Subcutaneous abdominal adipose tissue (tissue), 5 donors: Measurements from ENCODE around the gene PDZD7.

Source experiments
- H3K27ac ChIP-seq: one replicate; pipeline ENCODE4 v1.7.0; 2013; ENCODE audit warnings: low read depth, mild to moderate bottlenecking, inconsistent platforms, low read length, moderate library complexity
- H3K27me3 ChIP-seq, 5 donors: one replicate each; pipeline ENCODE4 v1.7.0; 2013; ENCODE audit warnings: low read length in 5 of 5, inconsistent platforms in 1 of 5; ENCODE audit not compliant: control insufficient read depth in 5 of 5, insufficient read depth in 4 of 5
- H3K36me3 ChIP-seq, 5 donors: one replicate each; pipeline ENCODE4 v1.7.0; 2013; ENCODE audit warnings: low read length in 5 of 5; ENCODE audit not compliant: control insufficient read depth in 5 of 5, insufficient read depth in 5 of 5
- H3K4me1 ChIP-seq, 5 donors: one replicate each; pipeline ENCODE4 v1.7.0; 2013; ENCODE audit warnings: low read length in 5 of 5, mild to moderate bottlenecking in 3 of 5, moderate library complexity in 1 of 5; ENCODE audit not compliant: control insufficient read depth in 5 of 5, insufficient read depth in 5 of 5
- H3K4me3 ChIP-seq, 5 donors: one replicate each; pipeline ENCODE4 v1.7.0; 2013; ENCODE audit warnings: low read length in 5 of 5, low read depth in 1 of 5
- H3K9ac ChIP-seq, 5 donors: one replicate each; pipeline ENCODE4 v1.7.0; 2013; ENCODE audit warnings: low read length in 5 of 5, mild to moderate bottlenecking in 4 of 5, moderate library complexity in 3 of 5
- H3K9me3 ChIP-seq, 5 donors: one replicate each; pipeline ENCODE4 v1.7.0; 2013; ENCODE audit warnings: low read length in 5 of 5; ENCODE audit not compliant: control insufficient read depth in 5 of 5
- donor health status: healthy.
- donor health status: healthy.
- donor health status: healthy.
- donor health status: healthy.
- donor health status: healthy.

PDZD7 gene

GRCh38 chr10:100998183-100998990 is 32.5 kb downstream of the PDZD7 start:
- peak overlapping the region; percentile 69 to 99 (median 92) for H3K9ac ChIP-seq
- no peaks in the 10 kb centered on the region for H3K9me3 ChIP-seq
- H3K4me3 ChIP-seq, result peak overlapping the region; percentile 72 to 93 (median 88)
- peaks cover 0 to 20% (median 11%) of the 10 kb centered on the region in 5 donors for H3K36me3 ChIP-seq
- no peaks in the 10 kb centered on the region for H3K27me3 ChIP-seq
- H3K27ac ChIP-seq, result peak overlapping the region; percentile 91
- peaks cover 16 to 64% (median 54%) of the 10 kb centered on the region in 5 donors for H3K4me1 ChIP-seq

GRCh38 chr10:100997360-100998182 is 33.4 kb downstream of the PDZD7 start:
- Histone ChIP-seq H3K4me1 (peaks cover 16 to 56% (median 49%) of the 10 kb centered on the region in 5 donors), H3K27ac (peak overlapping the region; percentile 91), H3K9me3 (no peaks in the 10 kb centered on the region), H3K9ac (peak overlapping the region; percentile 69 to 99 (median 92)), H3K36me3 (peaks cover 0 to 17% (median 9%) of the 10 kb centered on the region in 5 donors), H3K4me3 (peak overlapping the region; percentile 69 to 93 (median 75)), H3K27me3 (no peaks in the 10 kb centered on the region)

- H3K27me3 ChIP-seq, result no peaks in the 10 kb centered on the region
- H3K9ac ChIP-seq, result peak overlapping the region in 4 of 5 donors; percentile 76 to 99 (median 94)
- H3K27ac ChIP-seq, result peak overlapping the region; percentile 91
- H3K4me3 ChIP-seq, result peak overlapping the region; percentile 55 to 93 (median 75)
- H3K9me3 ChIP-seq, result no peaks in the 10 kb centered on the region
- peaks cover 11 to 48% (median 41%) of the 10 kb centered on the region in 5 donors for H3K4me1 ChIP-seq
- H3K36me3 ChIP-seq, result peaks cover 0 to 12% (median 7%) of the 10 kb centered on the region in 5 donors
Measured at GRCh38 chr10:100996678-100997359, 34.1 kb downstream of the PDZD7 start.

- peaks cover 0 to 26% (median 19%) of the 10 kb centered on the region in 5 donors for H3K36me3 ChIP-seq
- H3K9me3 ChIP-seq, result no peaks in the 10 kb centered on the region
- no peak overlapping the region for H3K9ac ChIP-seq
- peaks cover 3 to 32% (median 26%) of the 10 kb centered on the region in 5 donors for H3K4me1 ChIP-seq
- no peak overlapping the region for H3K4me3 ChIP-seq
- H3K27me3 ChIP-seq, result no peaks in the 10 kb centered on the region
- no peak overlapping the region for H3K27ac ChIP-seq
Measured at GRCh38 chr10:100995181-100995580, 35.7 kb downstream of the PDZD7 start.

GRCh38 chr10:100993986-100994708 is 36.8 kb downstream of the PDZD7 start:
- Histone ChIP-seq H3K36me3 (peaks cover 0 to 34% (median 22%) of the 10 kb centered on the region in 5 donors), H3K4me1 (peaks cover 3 to 29% (median 23%) of the 10 kb centered on the region in 5 donors), H3K27me3 (no peaks in the 10 kb centered on the region), H3K27ac (no peak overlapping the region), H3K9me3 (no peaks in the 10 kb centered on the region), H3K9ac (no peak overlapping the region), H3K4me3 (no peak overlapping the region)

GRCh38 chr10:100989088-100989487 is 41.8 kb downstream of the PDZD7 start:
- Histone ChIP-seq H3K9ac (no peak overlapping the region), H3K4me3 (no peak overlapping the region), H3K4me1 (peaks cover 8 to 26% (median 23%) of the 10 kb centered on the region in 5 donors)

GRCh38 chr10:100988166-100988565 is 42.8 kb downstream of the PDZD7 start:
- peak overlapping the region in 3 of 5 donors; percentile 8 to 93 (median 89) for H3K9ac ChIP-seq
- H3K4me1 ChIP-seq, result peaks cover 8 to 26% (median 23%) of the 10 kb centered on the region in 5 donors
- no peaks in the 10 kb centered on the region for H3K9me3 ChIP-seq
- H3K4me3 ChIP-seq, result peak overlapping the region; percentile 87 to 96 (median 93)
- H3K27me3 ChIP-seq, result no peaks in the 10 kb centered on the region
- peaks cover 0 to 48% (median 22%) of the 10 kb centered on the region in 5 donors for H3K36me3 ChIP-seq
- no peak overlapping the region for H3K27ac ChIP-seq

More at GRCh38 chr10:100989088-100989487, 41.8 kb downstream of the PDZD7 start:
- H3K9me3 ChIP-seq, result no peaks in the 10 kb centered on the region
- H3K27me3 ChIP-seq, result no peaks in the 10 kb centered on the region
- H3K27ac ChIP-seq, result no peak overlapping the region
- peaks cover 0 to 49% (median 23%) of the 10 kb centered on the region in 5 donors for H3K36me3 ChIP-seq

- peak overlapping the region in 4 of 5 donors; percentile 77 to 93 (median 88) for H3K9ac ChIP-seq
- peaks cover 8 to 26% (median 23%) of the 10 kb centered on the region in 5 donors for H3K4me1 ChIP-seq
- no peaks in the 10 kb centered on the region for H3K9me3 ChIP-seq
- H3K36me3 ChIP-seq, result peaks cover 0 to 50% (median 24%) of the 10 kb centered on the region in 5 donors
- H3K27me3 ChIP-seq, result no peaks in the 10 kb centered on the region
- H3K4me3 ChIP-seq, result peak overlapping the region; percentile 87 to 96 (median 93)
- H3K27ac ChIP-seq, result peak overlapping the region; percentile 74
Measured at GRCh38 chr10:100987685-100988049, 43.3 kb downstream of the PDZD7 start.
